CD4-positive, alpha-beta T cell treated with Interleukin-17A for 4 hours (primary cell): ENCODE data around the gene TRPM3.
A peak's percentile ranks its signal among the peaks of the same experiment; 100 is the strongest.

Experiments used
- DNase-seq: peaks from one replicate; pipeline ENCODE4 v3.0.0-alpha.2; 2020; ENCODE audit warnings: mixed read lengths

Gene TRPM3

DNA sequence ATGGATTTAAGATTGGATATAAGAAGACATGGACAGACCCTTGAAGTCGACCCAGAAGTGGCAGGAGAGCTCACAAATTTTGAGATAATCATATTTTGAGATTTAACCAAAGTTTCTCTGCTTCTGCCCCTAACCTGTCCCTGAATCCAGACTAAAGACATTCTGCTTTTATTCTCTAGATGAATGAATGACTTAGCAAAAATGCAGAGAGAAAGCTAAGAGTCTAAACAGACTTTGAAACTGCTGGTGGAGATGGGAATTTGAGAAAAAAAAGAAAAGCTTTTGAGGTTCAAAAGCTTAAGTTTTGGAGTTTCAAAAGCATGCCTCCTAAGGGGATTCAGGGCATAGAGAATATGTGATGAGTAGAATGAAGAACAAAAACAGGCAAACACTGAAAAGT lies 621.8 kb downstream of the TRPM3 start:
- DNase-seq = no peak

DNA sequence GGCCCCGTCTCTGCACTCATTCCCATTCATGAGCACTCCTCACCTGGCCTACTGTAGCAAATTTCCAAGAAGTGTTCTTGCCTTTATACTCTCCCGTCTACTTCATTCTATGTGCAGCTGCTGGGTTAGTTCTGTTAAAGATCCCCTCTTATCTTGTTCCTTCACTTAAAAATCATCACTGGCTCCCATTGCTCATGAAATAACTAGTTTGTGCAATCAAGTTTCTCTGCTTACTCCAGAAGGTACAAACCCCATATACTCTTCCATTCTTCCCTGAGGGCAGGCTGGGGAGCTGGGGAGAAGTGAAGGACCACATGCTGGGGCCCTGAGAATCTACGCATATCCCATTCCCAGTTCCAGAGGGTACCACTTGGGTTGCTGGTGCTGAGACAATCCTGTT lies 622.6 kb downstream of the TRPM3 start:
- no peak for DNase-seq

DNA sequence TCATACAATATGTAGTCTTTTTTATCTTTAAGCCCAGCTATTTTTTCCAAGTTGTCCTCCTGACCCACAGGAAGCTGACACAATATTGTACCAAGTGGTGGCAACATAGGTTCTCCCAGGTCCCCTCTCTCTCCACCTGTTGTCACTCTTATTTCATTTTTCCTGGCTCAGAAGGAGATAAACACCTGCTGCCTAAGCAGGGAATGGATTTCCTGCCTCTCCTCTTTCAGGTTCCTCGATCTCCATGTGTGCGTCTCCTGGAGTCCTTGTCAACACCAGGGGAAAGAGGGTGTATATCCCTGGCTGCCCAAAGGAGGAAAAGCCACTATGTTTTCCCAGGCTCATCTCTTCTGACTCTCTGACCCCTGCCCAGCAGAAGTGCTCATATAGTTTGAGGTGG lies 625.2 kb downstream of the TRPM3 start:
- DNase-seq = no peak

DNA sequence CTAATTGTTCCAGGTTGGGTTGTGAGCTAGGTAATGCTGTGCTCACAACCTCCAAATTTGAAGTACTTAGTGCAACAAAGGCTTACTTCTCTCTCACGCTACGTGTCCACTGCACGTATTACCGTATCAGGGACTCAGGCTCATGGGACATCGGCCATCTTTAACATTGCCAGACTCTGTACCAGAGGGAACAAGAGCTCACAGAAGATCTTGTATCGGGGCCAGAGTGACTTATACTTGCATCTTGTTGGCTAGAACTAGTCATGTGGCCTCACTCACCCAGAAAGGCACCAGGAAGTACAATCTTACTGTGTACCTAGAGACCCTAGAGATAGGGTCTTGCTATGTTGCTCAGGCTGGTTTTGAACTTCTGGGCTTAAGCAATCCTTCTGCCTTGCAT lies 625.9 kb downstream of the TRPM3 start:
- DNase-seq = no peak

DNA sequence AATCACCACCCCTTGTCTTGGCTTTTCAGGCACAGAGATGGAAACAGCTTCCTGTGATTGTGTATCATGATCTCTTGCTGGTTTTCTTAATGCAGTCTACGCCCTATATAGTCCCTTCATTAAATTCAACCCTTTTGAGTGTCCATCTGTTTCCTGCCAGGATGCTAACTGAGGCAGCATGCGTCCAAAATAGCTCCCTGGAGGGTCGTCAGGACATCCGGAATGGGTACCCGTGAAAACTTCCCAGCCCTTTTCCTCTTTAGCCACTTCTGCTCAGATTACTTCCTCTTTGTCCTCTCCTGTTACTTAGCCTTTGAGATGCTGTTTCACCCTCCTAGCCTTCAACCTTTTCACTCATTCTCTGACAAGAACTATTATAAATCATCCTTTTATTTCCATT lies 627.2 kb downstream of the TRPM3 start:
- DNase-seq = no peak

DNA sequence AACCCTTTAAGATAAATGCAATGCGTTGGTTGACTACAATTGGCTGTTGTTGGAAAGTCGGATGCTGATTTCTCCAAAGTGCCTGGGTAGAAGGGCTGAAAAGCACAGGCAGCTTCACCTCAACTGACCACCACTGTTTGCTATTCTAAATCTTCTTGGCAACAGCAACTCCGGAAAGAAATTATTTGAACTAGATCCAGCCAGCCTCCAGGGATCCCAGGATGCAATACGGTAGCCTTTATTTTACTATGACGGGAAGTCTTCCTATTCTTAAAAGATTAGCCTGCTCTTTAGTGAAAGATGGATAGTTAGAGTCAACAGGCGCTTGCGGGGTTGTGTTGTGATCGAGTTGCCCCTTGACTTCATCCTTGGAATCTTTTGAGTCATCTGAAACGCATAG lies 628.4 kb downstream of the TRPM3 start:
- no peak for DNase-seq

DNA sequence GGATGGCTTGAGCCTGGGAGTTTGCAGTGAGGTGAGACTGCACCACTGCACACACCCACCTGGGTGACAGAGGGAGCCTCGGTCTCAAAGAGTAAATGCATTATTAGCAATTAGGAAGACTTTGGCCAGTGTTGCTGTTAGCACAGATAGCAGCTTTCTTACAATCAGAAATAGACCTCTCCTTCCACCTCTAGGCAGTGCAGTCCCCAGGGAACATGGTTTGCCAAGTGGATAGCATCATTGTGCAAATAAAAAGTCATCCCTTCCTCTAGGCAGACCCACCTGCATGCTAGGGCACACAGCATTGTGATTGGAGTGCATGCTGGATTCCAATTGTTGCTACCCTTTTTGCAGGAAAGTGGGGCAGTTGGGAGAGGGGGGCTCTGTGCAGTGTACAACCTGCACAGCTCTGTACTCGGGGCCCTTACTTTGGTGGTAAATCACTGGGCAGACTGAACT lies 629.1 kb downstream of the TRPM3 start:
- no peak for DNase-seq

DNA sequence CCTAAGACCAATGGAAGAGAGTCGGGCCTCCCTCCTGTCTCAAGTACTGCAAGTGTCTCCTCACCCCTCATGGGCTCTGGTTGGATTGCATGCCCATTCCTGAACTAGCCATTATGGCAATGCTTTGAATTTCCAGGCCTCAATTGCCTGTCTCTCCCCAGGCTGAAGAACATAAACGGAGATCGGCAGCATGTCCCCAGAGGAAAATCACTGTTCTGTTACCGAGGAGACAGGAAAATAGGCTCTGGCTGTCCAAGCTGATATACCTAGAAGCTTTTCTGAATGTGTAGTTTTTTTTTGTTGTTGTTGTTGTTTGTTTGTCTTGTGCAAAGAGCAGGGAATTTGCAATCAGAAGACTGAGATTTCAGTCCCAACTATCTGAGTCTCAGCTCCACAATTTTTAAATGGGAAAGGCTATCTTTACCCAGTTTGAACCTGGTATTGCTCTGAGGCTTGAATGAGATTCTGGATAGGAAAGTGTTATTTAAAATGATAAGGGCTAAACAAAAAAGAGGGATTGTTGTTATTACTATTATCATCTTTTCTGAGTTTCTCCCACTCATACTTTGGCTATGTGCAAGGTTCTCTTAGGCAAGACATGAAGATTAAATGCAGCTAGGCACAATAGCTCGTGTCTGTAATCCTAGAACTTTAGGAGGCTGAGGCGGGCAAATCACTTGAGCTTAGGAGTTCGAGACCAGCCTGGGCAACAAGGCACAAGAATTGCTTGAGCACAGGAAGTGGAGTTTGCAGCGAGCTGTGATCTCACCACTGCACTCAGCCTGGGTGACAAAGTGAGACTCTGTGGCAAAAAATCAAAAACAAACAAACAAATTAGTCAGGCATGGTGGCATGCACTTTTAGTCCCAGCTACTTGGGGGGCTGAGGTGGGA lies 629.7 kb downstream of the TRPM3 start:
- no peak for DNase-seq

DNA sequence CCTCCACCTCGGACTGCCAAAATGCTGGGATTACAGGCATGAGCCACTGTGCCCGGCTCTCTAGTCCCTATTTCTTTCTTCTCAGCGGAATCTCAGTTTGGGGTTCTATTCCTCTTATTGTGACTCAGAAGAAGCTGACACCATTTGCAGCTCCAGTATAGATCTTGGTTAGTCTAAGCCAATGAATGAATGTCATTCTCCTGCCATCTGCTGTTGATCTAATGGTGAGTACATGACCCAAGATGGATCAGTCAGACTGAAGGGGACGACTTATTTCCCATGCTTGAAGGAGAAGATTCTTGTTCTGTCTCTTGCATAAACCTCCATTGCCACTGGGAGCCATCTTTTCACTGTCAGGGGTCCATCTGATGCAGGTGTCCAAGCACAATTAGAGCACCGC lies 630.9 kb downstream of the TRPM3 start:
- DNase-seq = no peak

DNA sequence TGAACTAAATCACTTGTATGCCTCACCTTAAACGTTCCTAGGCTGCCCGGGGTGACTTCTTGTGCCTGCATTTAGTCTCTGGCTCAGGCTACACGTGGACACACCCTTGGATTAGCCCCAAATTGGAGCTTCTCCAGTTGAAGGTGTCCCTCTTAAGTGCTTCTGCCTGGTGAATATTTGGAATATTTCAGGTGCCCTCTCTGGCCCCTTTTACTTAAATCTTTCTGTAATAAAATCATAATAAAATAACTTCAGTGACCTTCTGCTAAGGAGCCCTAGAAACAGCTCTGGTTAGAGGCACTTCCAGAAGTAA lies 632.7 kb downstream of the TRPM3 start:
- DNase-seq = no peak

DNA sequence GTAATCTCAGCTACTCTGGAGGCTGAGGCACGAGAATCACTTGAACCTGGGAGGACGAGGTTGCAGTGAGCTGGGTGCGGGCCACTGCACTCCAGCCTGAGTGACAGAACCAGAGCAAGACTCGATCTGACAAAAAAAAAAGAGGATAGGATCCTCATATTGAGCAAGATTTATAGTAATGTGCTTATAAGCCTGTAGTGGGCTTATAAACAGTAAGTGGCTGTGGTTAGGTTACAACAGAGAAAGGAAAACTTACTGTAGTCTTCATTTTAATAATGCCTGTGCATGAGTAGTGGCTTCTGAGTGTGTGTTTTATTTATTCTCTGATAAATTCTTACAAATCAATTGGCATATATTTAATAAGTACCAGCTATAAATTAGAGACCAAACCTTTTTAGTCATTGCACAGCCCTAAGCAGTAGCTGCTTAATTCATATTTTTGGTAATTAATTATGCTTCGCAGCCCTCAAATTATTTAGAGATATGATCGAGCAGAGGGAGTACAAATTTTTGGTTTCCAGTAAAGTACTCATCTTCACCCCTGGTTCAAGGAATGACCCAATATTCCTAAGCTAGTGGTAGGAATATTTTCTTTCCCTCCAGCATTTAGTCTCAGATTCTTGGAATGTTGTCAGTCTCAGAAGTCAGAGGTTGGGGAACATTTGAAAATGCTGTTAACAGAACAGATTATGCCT lies 633.2 kb downstream of the TRPM3 start:
- no peak for DNase-seq

DNA sequence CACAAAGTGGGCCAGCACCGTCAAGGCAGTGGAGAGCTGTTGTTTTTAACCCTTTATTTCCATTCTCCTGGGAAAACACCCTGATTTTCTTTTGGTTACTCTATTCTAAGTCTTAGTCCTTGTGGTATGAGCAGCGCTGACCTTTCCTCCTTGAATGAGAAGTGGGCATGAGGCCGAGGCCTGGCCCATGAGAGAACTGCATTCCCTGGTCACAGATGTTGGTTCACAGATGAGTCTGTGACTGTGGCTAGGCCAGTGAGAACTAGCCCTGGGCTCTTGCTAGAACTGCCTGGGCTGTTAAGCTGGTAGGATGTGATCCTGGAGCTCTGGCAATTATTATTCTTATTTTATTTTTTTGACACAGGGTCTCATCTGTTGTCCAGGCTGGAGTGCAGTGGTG lies 635.3 kb downstream of the TRPM3 start:
- DNase-seq = no peak

DNA sequence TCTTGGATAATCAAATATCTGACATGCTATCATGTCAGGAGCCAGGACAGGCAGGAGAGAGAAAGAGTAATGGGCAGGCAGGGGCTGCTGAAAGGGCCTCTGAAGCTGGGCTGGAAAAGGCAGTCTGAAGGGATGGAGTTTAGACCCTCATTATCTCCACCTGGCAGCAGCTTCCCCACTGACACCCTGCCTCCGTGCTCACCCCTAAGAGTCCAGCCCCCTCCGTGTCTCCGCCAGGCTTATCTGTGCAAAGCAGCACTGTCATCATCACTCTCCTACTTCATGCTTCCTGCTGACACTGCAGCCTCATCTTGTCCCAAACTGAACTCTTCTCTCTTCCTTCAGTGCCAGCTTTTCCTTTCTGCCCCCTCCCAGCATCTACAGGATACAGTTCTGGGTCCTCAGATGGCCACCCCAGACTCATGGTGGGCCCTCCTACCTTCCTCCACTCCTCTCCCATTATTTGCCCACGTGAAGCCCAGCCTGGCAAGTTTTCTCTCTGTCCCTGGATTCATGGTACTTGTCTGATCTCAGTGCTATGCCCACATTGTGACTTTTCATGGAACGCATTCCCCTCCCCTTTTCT lies 636.1 kb downstream of the TRPM3 start:
- DNase-seq = no peak

DNA sequence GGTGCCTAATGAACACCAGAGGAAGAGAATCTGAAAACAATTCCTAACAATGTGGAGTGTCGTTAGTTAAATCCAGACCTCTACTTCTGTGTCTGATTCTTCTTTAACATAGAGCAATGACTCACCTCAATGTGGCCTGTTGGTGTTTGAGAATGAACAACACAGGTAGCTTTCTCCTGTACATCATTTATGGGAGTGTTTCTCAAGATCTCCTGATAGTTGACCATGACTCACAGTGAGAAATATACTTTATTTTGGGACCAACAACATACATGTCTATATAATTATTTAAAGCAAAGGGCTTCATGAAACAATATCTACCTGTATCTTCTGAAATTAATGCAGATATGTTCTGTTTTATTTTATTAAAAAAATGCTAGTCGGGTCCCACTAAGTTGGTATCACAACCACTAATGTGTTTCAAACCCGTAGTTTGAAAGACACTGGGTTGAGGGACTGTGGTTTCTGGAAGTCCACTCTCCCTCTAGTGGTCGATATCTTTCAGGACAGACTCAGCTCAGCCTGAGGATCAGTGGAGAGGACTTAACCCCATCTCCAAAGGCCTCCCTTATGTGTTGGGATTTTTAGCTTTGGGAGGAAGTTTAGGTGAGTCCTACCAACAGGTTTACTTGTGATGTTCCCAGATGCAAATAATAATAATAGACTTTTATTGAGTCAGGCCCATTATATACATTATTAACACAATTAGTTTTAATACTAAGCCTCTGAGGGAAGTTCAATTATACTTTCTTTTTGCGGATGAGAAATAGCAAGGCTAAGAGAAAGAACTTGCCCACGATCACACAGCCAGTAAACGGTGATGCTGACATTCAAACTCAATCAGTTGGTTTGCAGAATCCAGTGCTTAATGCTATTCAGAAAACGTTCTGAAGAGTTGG lies 636.9 kb downstream of the TRPM3 start:
- peak; percentile 41 for DNase-seq

DNA sequence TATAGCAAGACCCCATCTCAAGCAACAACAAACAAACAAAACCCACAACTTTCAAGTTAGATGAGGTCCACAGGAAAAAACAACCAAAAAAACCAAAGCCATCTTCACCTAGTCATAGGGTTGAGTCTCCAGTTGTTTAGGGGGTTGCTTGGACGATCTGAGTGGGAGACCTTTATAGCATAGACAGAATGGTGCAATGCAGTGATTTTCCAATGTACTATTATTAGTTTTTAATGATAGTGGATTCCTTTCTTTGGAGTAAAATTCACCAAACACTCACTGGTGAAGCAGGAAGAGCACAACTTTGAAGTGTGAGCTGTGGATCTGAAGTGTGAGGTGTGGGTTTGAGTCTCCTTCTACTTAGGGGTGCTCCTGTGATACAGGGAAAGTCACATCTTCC lies 640.0 kb downstream of the TRPM3 start:
- no peak for DNase-seq

DNA sequence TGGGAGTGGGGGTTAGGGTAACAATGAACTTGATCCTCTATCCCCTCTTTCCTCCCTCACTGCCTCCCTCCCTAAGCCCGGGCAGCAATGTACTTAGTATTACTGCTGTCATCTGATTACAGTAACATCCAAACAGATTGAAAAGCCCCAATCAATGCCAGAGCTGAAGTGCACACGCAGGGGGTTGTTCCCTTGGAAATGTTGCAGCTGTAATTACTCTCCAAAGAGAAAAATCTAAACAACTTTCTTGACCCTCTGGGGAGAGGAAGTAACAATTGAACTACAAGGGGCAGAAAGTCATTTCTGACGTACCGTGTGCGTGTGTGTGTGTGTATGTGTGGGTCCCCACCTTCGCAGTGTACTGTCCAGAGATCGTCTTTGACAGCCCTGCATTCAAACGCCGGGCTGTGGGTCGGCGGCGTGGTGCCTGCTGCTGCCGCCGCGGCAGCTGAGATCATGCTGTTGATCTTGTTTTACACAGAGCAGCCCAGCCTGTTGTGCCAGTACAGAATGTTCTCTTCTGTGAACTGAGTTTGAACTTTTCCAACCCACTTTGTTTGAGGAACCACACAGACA lies 640.9 kb downstream of the TRPM3 start:
- DNase-seq = no peak

DNA sequence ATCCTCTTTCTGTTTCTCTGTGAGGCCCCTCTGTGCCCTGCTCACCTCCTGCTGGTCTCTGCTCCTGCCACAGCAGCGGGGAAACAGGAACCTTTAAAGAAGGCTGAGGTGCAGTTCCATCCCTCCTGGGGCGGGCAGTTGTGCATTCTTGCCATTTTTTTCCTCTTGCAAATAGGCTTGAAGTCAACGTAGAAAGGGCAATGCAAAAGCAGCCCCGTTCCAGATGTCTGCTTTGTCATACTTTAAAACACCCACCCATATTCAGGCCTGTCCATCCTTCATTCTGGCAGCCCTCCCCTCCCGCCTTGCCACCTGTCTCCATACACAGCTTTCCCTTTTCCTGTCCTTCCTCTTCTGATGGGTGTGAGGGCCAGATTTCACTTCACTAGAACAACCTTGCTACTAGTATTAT lies 641.5 kb downstream of the TRPM3 start:
- DNase-seq = no peak
